HFF-Myc (cell line): ENCODE results near the gene RXRA.
"Not testable (repeated sequence)": the region's sequence is repeated elsewhere in the genome, so short reads cannot be mapped to it uniquely, and the experiment has no call there.

ENCODE experiments used
- DNase-seq: peaks from one replicate; pipeline ENCODE4 v3.0.0-alpha.2; 2011; ENCODE audit warnings: low read depth; ENCODE audit errors: extremely low read depth
- H3K4me3 ChIP-seq: replicated peaks from 2 replicates; pipeline ENCODE4 v1.5.1; 2011; ENCODE audit warnings: low read depth, mild to moderate bottlenecking, control low read depth, low read length
- TF ChIP-seq, protein P1 (sequence below): IDR thresholded peaks from 2 replicates; pipeline ENCODE4 v1.5.1; 2012; ENCODE audit warnings: mild to moderate bottlenecking, low read depth, low read length, control low read depth; ENCODE audit errors: missing control alignments

Gene RXRA

DNA sequence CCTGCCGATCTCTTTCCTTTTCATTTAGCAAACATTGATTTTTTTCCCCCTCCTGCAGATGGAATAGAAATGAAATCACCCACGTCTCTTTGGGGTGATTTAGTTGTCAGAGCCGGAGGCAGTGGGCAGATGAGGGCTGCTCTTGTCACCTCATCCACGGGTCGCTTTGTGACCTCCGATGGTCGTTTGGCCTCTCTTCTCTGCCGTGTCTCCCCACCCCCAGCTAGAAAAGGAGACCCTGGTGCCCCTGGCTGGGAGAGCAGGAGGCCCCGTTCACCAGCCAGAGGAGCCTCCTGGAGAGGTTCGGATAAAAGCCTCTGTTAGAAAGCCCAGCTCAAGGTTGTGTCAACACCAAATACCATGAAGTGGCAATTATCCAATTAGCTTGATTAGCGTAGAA is 21.6 kb upstream of the RXRA start:
- H3K4me3 ChIP-seq: no peak overlapping the region
- TF ChIP-seq, protein P1, sequence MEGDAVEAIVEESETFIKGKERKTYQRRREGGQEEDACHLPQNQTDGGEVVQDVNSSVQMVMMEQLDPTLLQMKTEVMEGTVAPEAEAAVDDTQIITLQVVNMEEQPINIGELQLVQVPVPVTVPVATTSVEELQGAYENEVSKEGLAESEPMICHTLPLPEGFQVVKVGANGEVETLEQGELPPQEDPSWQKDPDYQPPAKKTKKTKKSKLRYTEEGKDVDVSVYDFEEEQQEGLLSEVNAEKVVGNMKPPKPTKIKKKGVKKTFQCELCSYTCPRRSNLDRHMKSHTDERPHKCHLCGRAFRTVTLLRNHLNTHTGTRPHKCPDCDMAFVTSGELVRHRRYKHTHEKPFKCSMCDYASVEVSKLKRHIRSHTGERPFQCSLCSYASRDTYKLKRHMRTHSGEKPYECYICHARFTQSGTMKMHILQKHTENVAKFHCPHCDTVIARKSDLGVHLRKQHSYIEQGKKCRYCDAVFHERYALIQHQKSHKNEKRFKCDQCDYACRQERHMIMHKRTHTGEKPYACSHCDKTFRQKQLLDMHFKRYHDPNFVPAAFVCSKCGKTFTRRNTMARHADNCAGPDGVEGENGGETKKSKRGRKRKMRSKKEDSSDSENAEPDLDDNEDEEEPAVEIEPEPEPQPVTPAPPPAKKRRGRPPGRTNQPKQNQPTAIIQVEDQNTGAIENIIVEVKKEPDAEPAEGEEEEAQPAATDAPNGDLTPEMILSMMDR: no peak
- no peak for DNase-seq

DNA sequence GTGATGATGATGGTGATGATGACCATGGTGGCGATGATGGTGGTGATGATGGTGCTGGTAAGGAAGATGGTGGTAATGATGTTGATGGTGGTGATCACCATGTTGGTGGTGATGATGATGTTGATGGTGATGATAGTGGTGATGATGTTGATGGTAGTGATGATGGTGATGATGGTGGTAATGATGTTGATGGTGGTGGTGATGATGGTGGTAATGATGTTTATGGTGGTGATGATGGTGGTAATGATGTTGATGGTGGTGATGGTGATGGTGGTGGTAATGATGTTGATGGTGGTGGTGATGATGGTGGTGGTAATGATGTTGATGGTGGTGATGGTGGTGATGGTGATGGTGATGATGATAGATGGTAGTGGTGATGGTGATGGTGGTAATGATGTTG is 20.7 kb upstream of the RXRA start:
- no peak for DNase-seq
- TF ChIP-seq, protein P1: no peak
- H3K4me3 ChIP-seq: no peak overlapping the region

DNA sequence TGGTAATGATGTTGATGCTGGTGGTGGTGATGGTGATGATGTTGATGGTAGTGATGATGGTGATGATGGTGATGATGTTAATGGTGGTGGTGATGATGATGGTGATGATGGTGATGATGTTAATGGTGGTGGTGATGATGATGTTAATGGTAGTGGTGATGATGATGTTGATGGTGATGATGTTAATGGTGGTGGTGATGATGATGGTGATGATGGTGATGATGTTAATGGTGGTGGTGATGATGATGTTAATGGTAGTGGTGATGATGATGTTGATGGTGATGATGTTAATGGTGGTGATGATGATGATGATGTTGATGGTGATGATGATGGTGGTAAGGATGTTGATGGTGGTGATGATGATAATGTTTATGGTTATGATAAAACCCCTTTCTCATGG is 20.2 kb upstream of the RXRA start:
- not testable (repeated sequence) for DNase-seq, H3K4me3 ChIP-seq

DNA sequence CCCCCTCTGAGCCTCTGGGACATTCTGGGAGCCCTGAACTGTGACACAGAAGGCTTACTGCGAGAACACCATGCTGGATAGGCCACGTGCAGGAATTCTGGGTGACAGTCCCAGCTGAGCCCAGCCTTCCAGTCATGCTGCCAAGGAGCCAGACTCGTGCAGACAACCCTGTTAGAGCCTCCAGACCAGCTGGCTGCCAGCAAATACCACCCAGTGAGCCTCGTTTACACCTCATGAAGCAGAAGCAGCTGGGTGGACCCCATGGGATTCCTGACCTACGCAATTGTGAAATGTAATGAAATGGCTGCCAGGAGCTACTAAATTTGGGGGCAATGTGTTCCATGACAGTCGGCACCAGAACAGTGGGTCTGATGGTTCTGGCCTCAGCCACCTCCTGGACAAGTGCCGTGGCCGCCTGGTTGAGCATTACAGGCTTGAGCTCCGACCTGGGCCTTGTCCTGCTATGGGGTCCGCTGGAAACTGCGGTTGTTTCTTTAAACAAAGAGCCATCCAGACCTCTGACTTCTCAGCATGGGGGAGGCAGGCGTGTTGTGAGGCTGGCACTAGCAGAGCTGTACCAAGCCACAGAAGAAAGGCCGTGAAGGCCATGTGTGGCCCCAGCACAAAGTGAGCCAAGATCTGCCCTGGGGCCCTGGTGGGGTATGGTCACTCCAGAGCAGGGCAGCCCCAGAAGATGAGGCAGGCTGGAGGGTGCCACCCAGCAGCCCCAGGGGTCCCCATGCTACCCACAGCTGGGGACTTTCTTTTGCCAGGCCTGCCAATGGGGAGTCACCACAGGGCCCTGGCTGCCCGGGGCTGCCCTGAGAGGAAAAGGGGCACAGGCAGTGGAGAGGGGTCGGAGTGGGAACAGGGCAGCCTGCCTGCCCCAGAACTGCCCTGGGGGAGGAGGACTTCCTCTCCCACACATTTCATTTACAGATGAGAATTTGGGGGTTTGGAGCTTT is 19.3 kb upstream of the RXRA start:
- H3K4me3 ChIP-seq: no peak overlapping the region
- no peak for DNase-seq
- TF ChIP-seq, protein P1: no peak

DNA sequence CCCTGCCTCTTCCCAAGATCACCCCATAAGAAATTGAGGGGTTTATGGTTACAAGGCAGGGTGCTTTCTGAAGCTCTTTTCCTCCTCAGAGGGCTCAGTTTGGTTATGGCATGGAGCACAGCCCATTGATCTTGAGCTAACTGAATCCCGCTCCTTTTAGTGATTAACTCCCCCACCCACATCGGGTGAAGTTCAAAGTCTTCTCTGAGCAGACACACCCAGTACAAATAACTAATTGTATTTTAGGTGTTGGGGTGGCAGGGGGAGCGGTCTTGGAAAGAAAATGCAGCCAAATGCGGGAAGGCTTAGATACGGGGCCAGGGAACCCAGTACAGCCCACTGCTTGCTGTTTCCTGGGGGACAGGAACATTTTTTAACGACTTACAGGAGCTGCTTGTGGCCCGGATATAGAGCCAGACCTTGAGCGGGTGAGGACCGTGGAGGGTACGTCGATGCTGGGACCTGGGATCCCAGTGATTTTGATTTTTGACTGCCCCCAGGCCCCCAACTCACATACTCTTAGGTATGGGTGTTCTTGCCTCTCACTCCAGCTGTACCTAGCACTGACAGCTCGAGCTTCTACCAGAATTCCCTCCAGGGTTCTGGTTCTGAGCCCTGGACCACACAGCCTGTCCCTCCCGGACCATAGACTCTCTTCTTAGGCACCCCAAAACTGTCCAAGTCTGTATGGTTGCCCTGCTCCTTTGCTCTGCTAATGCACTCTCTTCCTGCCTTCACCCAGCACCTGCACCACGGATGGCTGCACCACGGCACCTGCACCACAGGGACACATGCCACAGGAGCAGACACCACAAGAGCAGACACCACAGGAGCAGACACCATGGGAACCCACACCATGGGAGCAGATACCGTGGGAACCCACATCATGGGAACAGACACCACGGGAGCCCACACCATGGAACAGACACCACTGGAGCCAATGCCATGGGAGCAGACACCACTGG is 18.3 kb upstream of the RXRA start:
- no peak overlapping the region for H3K4me3 ChIP-seq
- no peak for DNase-seq
- TF ChIP-seq, protein P1: no peak

DNA sequence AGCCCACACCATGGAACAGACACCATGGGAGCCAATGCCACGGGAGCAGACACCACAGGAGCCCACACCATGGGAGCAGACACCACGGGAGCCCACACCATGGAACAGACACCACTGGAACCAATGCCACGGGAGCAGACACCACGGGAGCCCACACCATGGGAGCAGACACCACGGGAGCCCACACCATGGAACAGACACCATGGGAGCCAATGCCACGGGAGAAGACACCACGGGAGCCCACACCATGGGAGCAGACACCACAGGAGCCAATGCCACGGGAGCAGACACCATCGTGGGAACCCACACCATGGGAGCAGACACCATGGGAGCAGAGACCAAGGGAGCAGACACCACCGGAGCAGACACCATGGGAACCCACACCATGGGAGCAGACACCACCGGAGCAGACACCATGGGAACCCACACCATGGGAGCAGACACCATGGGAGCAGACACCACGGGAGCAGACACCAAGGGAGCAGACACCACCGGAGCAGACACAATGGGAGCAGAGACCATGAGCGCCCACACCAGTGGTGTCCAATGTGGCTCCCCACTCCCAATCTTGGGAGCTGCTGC is 17.5 kb upstream of the RXRA start:
- not testable (repeated sequence) for H3K4me3 ChIP-seq, DNase-seq

DNA sequence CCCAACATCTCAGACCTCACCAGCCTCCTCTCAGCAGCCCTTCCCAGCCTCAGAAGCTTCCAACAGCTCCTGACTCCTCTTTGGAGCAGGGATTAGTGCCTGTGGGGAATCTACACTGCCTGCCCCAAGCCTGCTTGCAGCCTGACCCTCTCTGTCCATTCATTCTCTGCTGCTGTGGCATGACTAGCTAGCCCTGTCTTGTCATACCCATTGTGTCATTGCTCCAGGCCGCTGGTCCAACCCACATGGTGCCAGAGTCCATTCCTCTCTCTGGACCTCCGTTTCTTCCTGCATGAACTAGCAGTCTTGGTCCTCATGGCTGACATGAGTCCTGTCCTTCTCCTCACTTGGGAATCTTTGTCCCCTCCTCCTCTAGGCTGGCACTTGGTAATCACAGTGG is 12.8 kb upstream of the RXRA start:
- TF ChIP-seq, protein P1: no peak
- DNase-seq: no peak
- H3K4me3 ChIP-seq: no peak overlapping the region
